Measurements from ENCODE around the gene MAP1LC3B2.

The MAP1LC3B2 gene

DNA sequence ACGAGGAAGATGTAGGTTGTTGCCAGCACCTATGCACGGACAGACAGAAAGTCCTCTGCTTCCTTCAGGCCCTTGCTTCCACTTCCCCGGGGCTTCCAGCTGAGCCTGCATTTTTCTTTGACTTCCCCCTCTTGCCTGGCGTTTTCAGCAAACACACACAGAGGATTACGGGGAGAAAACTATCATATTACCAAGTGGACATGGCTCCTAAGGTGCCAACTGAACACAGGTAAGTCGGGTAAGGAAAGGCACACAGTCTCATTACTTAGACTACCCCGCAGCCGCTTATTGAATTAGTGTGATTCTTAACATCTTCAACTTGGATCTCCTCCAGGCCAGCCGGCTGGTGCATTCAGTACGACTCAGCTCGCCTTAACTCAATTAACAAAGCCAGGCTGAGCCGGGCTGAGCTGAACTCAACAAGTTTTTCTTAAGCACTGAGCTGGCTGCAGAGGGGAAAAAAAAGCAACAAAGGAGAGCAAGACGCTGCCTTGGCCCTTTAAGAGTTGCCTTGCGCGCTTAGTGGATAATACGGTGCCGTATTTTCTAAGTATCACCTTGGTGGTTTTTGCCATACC is 19.2 kb upstream of the MAP1LC3B2 start:
- Mint-ChIP-seq H3K27ac (ENCODE audit: low read depth) (no peak overlapping the region), H3K27me3 (no peaks in the 10 kb centered on the region)

DNA sequence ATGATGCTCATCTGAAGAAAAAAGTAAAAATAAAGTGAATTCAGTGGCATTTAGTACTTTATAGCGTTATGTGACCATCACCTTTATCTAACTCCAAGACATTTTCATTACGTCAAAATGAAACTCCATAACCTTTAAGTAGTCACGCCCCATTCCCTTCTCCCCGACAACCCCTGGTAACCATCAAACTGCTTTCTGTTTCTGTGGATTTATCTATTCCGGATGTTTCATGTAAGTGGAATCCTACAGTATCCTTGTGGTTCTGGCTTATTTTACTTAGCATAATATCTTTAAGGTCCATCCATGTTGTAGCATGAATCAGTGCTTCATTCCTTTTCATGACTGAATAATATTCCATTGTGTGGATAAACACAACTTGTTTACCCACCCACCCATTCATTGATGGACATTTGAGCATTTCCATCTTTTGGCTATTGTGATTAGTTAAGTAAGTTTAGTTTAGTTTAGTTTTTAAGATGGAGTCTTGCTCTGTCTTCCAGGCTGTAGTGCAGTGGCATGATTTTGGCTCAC is 18.5 kb upstream of the MAP1LC3B2 start:
- DNase-seq (ENCODE audit: low spot score in 2 of 2), result no peak
- H3K4me1 Mint-ChIP-seq, result peaks cover 5% of the 10 kb centered on the region
- H3K36me3 Mint-ChIP-seq (ENCODE audit: insufficient read depth), result no peaks in the 10 kb centered on the region
- no peaks in the 10 kb centered on the region for H3K27me3 Mint-ChIP-seq
- H3K9me3 Mint-ChIP-seq, result peaks cover 5% of the 10 kb centered on the region
- ATAC-seq (replicated peaks; ENCODE audit: extremely low read depth, poor library complexity, severe bottlenecking), result no peak
- no peak overlapping the region for H3K4me3 Mint-ChIP-seq
- H3K27ac Mint-ChIP-seq (ENCODE audit: low read depth), result no peak overlapping the region

More for the DNA sequence above, 19.2 kb upstream of the MAP1LC3B2 start:
- Mint-ChIP-seq H3K9me3 (peaks cover 5% of the 10 kb centered on the region), H3K4me1 (peaks cover 5% of the 10 kb centered on the region), H3K4me3 (no peak overlapping the region), H3K36me3 (ENCODE audit: insufficient read depth) (no peaks in the 10 kb centered on the region)
- no peak for ATAC-seq (replicated peaks; ENCODE audit: extremely low read depth, poor library complexity, severe bottlenecking)
- DNase-seq (ENCODE audit: low spot score in 2 of 2), result no peak

DNA sequence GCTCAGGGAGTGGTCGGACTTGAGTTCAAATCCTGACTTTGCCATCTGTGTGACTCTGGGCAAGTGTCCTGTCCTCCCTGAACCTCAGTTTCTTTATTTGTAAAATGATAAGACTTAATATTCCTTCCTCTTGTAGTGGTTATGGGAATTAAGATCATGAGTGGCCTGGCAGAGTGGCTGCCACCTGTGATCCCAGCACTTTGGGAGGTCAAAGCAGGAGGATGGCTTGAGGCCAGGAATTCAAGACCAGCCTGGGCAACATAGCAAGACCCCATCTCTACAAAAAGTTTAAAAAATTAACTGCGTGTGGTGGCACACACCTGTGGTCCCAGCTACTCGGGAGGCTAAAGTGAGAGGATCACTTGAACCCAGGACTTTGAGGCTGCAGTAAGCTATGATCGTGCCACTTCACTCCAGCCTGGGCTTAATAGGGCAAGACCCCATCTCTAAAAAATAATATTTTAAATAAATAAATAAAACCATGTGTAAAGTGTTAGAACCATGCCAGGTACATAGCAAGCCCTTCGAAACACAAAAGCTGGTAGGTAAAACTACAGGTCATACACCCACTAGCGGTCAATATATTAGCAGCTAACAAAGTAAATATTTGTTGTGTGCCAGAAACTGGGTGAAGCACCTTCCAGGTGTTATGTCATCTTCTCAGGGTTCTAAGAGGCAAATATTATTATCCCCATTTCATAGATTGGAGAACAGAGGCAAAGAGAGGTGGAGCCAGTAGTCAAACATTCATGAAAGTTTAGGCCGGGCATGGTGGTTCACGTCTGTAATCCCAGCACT is 17.4 kb upstream of the MAP1LC3B2 start:
- no peak overlapping the region for H3K27ac Mint-ChIP-seq (ENCODE audit: low read depth)
- H3K9me3 Mint-ChIP-seq, result peaks cover 5% of the 10 kb centered on the region
- H3K4me1 Mint-ChIP-seq, result peaks cover 5% of the 10 kb centered on the region
- H3K36me3 Mint-ChIP-seq (ENCODE audit: insufficient read depth), result no peaks in the 10 kb centered on the region
- no peak overlapping the region for H3K4me3 Mint-ChIP-seq
- H3K27me3 Mint-ChIP-seq, result no peaks in the 10 kb centered on the region
- DNase-seq (ENCODE audit: low spot score in 2 of 2) (no peak), ATAC-seq (replicated peaks; ENCODE audit: extremely low read depth, poor library complexity, severe bottlenecking) (no peak)

DNA sequence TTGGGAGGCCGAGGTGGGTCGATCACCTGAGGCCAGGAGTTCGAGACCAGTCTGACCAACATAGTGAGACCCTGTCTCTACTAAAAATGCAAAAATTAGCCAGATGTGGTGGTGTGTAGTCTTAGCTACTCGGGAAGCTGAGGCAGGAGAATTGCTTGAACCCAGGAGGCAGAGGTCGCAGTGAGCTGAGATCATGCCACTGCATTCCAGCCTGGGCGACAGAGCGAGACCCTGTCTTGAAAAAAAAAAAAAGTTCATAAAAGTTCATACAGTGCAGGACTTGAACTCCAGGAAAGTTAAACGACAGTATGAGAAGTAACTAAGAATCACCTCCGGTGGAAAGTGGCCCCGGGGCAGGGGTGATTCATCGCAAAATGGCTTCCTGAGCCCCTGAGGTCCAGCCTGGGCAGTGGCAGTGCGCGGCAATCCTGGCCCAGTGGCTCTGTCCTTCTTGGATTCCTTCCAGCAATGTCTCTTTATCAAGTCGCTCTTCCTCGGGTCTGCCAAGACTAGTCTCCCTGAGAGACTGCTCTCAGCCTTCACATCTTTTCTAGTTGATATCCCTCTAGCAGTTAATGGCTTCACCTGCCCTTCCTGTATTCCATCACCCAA is 16.7 kb upstream of the MAP1LC3B2 start:
- Mint-ChIP-seq H3K9me3 (peaks cover 5% of the 10 kb centered on the region), H3K27ac (ENCODE audit: low read depth) (no peak overlapping the region), H3K4me3 (no peak overlapping the region), H3K27me3 (no peaks in the 10 kb centered on the region), H3K4me1 (no peaks in the 10 kb centered on the region), H3K36me3 (ENCODE audit: insufficient read depth) (no peaks in the 10 kb centered on the region)
- DNase-seq (ENCODE audit: low spot score in 2 of 2), result no peak
- ATAC-seq (replicated peaks; ENCODE audit: extremely low read depth, poor library complexity, severe bottlenecking), result no peak

DNA sequence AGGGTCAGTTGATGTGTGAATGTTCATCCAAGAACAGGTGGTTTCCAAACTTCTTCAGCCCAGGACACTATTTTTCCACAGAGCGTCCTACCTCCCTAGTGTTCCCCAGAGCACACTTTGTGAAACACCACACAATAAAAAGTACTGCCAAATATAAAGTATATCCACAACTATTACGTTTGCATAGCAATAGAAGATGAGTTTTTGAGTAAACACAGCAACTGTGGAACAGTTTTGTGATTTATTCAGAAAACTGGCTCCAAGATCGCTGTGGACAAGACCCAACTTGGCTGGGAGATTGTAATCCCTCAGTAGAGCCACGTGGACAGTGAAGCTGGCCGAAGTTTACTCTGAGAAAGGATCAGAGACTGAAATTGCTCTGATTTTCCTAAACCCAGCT is 14.5 kb upstream of the MAP1LC3B2 start:
- H3K27me3 Mint-ChIP-seq, result no peaks in the 10 kb centered on the region
- H3K36me3 Mint-ChIP-seq (ENCODE audit: insufficient read depth), result no peaks in the 10 kb centered on the region
- peaks cover 5% of the 10 kb centered on the region for H3K9me3 Mint-ChIP-seq
- DNase-seq (ENCODE audit: low spot score in 2 of 2), result no peak
- ATAC-seq (replicated peaks; ENCODE audit: extremely low read depth, poor library complexity, severe bottlenecking), result no peak
- no peak overlapping the region for H3K4me3 Mint-ChIP-seq
- no peak overlapping the region for H3K27ac Mint-ChIP-seq (ENCODE audit: low read depth)
- H3K4me1 Mint-ChIP-seq, result no peaks in the 10 kb centered on the region

DNA sequence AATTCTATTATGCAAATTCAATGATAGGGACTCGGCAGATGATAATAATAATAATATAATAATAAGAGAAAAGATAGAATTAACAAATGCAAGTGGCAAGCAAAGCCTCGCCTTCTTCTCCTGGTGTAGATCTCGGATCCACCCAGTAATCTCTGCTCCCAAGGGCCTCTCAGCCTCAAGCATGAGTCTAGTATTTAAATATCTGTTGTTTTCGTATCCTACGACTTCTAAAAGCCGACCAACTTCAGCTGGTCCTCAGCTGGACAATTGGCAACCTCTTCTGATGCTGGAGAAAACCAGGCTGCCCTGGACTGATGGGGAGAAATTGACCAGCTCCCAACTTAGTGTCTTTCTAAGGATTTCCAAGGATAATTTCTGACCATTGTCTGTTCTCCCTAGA is 14.0 kb upstream of the MAP1LC3B2 start:
- ATAC-seq (replicated peaks; ENCODE audit: extremely low read depth, poor library complexity, severe bottlenecking), result no peak
- Mint-ChIP-seq H3K4me3 (no peak overlapping the region), H3K27ac (ENCODE audit: low read depth) (no peak overlapping the region)

DNA sequence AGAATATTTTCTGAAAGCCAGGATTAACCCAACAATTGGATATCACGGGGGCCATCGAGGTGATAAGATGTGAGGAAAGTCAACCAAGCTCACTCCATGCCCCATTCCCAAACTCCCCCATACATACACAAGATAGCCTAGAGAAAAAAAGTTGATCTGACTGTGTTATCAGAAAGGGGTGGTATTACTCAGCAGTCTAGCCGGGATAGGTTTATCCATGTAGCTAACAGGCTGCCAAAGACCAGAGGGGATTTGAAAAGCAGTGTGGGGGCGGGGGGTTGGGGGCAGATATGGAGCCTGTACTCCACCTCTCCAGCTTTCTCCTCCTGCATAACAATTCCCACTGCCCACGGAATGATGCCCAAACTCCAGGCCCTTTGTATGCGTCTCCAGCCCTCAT is 13.2 kb upstream of the MAP1LC3B2 start:
- no peaks in the 10 kb centered on the region for H3K4me1 Mint-ChIP-seq
- no peak overlapping the region for H3K4me3 Mint-ChIP-seq
- no peaks in the 10 kb centered on the region for H3K36me3 Mint-ChIP-seq (ENCODE audit: insufficient read depth)
- no peaks in the 10 kb centered on the region for H3K27me3 Mint-ChIP-seq
- H3K9me3 Mint-ChIP-seq, result no peaks in the 10 kb centered on the region
- DNase-seq (ENCODE audit: low spot score in 2 of 2) (no peak), ATAC-seq (replicated peaks; ENCODE audit: extremely low read depth, poor library complexity, severe bottlenecking) (no peak)
- H3K27ac Mint-ChIP-seq (ENCODE audit: low read depth), result no peak overlapping the region

More for the DNA sequence above, 14.0 kb upstream of the MAP1LC3B2 start:
- no peaks in the 10 kb centered on the region for H3K27me3 Mint-ChIP-seq
- no peaks in the 10 kb centered on the region for H3K36me3 Mint-ChIP-seq (ENCODE audit: insufficient read depth)
- peaks cover 5% of the 10 kb centered on the region for H3K9me3 Mint-ChIP-seq
- H3K4me1 Mint-ChIP-seq, result no peaks in the 10 kb centered on the region
- no peak for DNase-seq (ENCODE audit: low spot score in 2 of 2)

DNA sequence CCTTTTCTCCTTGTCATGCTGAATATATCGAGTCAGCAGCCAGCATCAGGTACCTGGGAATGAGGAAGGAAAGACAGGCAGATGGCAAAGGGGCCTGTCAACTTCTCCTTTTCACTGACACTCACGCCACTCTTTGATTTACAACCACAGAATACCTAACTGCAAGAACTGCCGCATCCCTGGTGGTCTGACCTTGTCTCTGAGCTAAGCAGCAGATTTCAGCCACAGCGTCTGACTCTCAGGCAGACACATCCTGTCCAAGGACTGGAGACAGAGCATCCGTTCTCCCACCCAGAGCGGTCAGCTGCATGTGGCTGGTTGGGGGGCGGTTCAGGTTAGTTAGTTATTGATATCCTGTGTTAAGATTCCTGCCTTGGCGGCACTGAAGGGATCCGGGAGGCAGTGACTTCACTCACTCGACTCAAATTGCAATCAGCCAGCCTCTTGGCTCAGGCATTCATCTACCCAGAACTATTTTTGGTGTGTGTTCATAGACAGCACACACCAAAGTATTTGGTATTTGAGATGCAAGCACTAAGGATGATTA is 11.2 kb upstream of the MAP1LC3B2 start:
- Mint-ChIP-seq H3K36me3 (ENCODE audit: insufficient read depth) (no peaks in the 10 kb centered on the region), H3K4me1 (no peaks in the 10 kb centered on the region), H3K4me3 (no peak overlapping the region), H3K9me3 (no peaks in the 10 kb centered on the region), H3K27ac (ENCODE audit: low read depth) (no peak overlapping the region), H3K27me3 (no peaks in the 10 kb centered on the region)
- DNase-seq (ENCODE audit: low spot score in 2 of 2) (no peak), ATAC-seq (replicated peaks; ENCODE audit: extremely low read depth, poor library complexity, severe bottlenecking) (peak; percentile 14)

DNA sequence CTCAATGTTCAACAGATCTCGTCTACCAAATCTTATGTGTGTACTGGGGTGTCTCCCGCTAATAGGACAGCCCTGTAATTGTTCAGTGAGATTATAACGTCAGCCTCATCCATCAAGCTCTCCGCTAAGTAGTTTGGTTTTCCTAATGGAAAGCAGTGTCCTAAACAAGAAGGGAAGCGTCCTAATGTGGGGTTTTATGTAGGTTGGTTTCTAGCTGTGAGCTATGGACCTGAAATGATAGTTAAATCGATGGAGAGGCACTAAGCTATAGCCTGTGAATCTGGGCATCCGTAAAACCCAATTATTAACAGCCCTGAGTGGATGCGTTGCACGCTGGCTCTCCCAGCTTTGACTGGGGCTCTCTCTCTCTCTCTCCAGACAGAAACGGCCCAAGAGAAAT is 9.2 kb upstream of the MAP1LC3B2 start:
- no peak for ATAC-seq (replicated peaks; ENCODE audit: extremely low read depth, poor library complexity, severe bottlenecking)
- no peak overlapping the region for H3K4me3 Mint-ChIP-seq
- H3K9me3 Mint-ChIP-seq, result no peaks in the 10 kb centered on the region
- no peak overlapping the region for H3K27ac Mint-ChIP-seq (ENCODE audit: low read depth)
- no peak for DNase-seq (ENCODE audit: low spot score in 2 of 2)
- H3K27me3 Mint-ChIP-seq, result no peaks in the 10 kb centered on the region
- no peaks in the 10 kb centered on the region for H3K4me1 Mint-ChIP-seq
- H3K36me3 Mint-ChIP-seq (ENCODE audit: insufficient read depth), result no peaks in the 10 kb centered on the region

DNA sequence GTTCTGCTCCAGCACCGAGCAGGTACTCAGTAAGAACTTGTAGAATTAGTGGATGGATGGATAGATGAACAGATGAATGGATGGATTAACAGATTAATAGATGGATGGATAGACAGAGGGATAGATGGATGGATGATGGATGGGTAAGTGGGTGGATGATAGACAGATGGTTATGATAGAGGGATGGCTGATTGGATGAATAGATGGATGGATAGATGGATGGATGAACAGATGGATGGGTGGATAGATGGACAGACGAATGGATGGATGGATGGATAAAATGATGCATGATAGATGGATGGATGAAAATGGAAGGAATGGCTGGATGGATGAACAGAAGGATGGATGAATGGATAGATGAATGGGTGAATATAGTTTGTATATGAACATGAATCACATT is 8.0 kb upstream of the MAP1LC3B2 start:
- H3K36me3 Mint-ChIP-seq (ENCODE audit: insufficient read depth), result no peaks in the 10 kb centered on the region
- H3K27me3 Mint-ChIP-seq, result no peaks in the 10 kb centered on the region

DNA sequence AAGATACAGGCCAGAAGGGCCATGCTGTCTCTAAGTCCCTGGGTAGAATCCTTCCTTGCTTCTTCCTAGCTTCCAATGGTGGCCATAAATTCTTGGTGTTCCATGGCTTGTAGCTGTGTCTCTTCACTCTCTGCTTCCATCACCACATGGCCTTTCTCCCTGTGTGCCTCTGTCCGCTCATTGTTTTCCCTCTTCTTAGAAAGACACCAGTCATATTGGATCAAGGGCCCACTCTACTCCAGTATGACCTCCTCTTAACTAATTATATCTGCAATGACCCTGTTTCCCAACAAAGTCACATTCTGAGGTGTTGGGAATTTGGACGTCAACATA is 7.6 kb upstream of the MAP1LC3B2 start:
- Mint-ChIP-seq H3K27me3 (no peaks in the 10 kb centered on the region), H3K27ac (ENCODE audit: low read depth) (no peak overlapping the region), H3K4me3 (no peak overlapping the region), H3K9me3 (peaks cover under 1% of the 10 kb centered on the region), H3K36me3 (ENCODE audit: insufficient read depth) (no peaks in the 10 kb centered on the region), H3K4me1 (no peaks in the 10 kb centered on the region)
- DNase-seq (ENCODE audit: low spot score in 2 of 2) (no peak), ATAC-seq (replicated peaks; ENCODE audit: extremely low read depth, poor library complexity, severe bottlenecking) (no peak)

More for the DNA sequence above, 8.0 kb upstream of the MAP1LC3B2 start:
- Mint-ChIP-seq H3K4me1 (no peaks in the 10 kb centered on the region), H3K4me3 (no peak overlapping the region), H3K9me3 (no peaks in the 10 kb centered on the region), H3K27ac (ENCODE audit: low read depth) (no peak overlapping the region)
- ATAC-seq (replicated peaks; ENCODE audit: extremely low read depth, poor library complexity, severe bottlenecking) (no peak), DNase-seq (ENCODE audit: low spot score in 2 of 2) (no peak)

DNA sequence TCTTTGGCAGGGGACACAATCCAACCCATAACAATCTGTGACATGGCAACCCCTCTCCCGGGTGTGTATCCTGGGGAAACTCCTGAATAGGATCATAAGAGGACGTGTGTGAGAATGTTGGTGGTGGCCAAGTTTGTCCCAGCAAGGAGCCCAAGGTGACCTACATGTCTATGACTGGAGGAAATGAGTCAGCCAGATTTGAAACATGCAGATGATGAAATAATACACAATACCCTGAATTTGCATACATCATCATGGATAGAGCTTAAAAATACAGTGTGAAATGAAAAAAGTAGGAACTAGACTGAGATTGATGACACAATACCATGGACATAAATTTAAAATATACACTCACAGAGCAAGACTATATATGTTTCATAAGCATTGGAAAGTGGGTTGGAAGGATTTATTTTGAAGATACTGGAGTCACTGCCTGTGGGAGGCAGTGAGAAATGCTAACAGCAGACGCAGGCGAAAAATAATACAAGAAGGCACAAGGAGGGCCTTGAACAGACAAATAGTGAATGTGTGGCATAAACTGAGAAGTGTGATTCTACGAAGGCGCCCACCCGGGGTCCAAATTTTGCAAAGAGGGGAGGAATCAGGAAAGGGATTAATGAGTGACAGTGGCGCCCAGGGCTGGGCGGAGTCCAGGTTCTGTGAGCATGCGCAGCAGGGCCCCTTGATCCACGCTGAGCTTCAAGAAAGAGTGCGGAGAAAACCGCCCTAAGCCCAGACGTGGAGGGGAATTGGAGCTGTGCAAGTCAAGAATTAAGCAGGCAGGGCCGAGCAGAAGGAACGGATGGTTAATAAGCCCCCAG is 7.0 kb upstream of the MAP1LC3B2 start:
- Mint-ChIP-seq H3K4me3 (no peak overlapping the region), H3K27me3 (no peaks in the 10 kb centered on the region), H3K4me1 (no peaks in the 10 kb centered on the region), H3K9me3 (peaks cover 5% of the 10 kb centered on the region), H3K36me3 (ENCODE audit: insufficient read depth) (no peaks in the 10 kb centered on the region), H3K27ac (ENCODE audit: low read depth) (no peak overlapping the region)
- DNase-seq (ENCODE audit: low spot score in 2 of 2), result no peak
- ATAC-seq (replicated peaks; ENCODE audit: extremely low read depth, poor library complexity, severe bottlenecking), result no peak

Measured in central memory CD8-positive, alpha-beta T cell (primary cell).